OCI-LY1 (cell line): Measurements from ENCODE around the gene RAB34.

Source experiments
- H2AFZ ChIP-seq: fragments of 200-600 bp; sonication (generic), shearing (Covaris generic); 2 replicates; pipeline ENCODE4 v1.6.0; 2014; ENCODE audit warnings: antibody characterized with exemption, mild to moderate bottlenecking, low read length
- H3F3A ChIP-seq: fragments of 200-600 bp; sonication (generic), shearing (Covaris generic); 2 replicates; pipeline ENCODE4 v1.6.0; 2014; ENCODE audit warnings: mild to moderate bottlenecking, antibody characterized with exemption, low read length, moderate library complexity; ENCODE audit not compliant: insufficient read depth
- H3K27ac ChIP-seq: fragments of 200-600 bp; sonication (generic); 2 replicates; pipeline ENCODE4 v1.5.1; 2014; ENCODE audit warnings: low read length, mixed run types, mild to moderate bottlenecking, low read depth; ENCODE audit not compliant: poor library complexity, severe bottlenecking
- H3K27me3 ChIP-seq: fragments of 200-600 bp; sonication (generic); 2 replicates; pipeline ENCODE4 v1.6.0; 2014; ENCODE audit warnings: antibody characterized with exemption, mild to moderate bottlenecking, low read length, moderate library complexity; ENCODE audit not compliant: insufficient read depth
- H3K36me3 ChIP-seq: fragments of 200-600 bp; sonication (generic); 2 replicates; pipeline ENCODE4 v1.6.1; 2014; ENCODE audit warnings: mild to moderate bottlenecking, antibody characterized with exemption, low read length, moderate library complexity, mixed read lengths; ENCODE audit not compliant: insufficient read depth
- H3K4me1 ChIP-seq: fragments of 200-600 bp; sonication (generic); 2 replicates; pipeline ENCODE4 v1.5.1; 2014; ENCODE audit warnings: mild to moderate bottlenecking, low read length, moderate library complexity; ENCODE audit not compliant: insufficient read depth, severe bottlenecking
- H3K4me2 ChIP-seq: fragments of 200-600 bp; sonication (generic), shearing (Covaris generic); 2 replicates; pipeline ENCODE4 v1.6.1; 2014; ENCODE audit warnings: low read length
- H3K4me3 ChIP-seq: fragments of 200-600 bp; sonication (generic); 2 replicates; pipeline ENCODE4 v1.5.1; 2014; ENCODE audit warnings: low read length, low read depth, mild to moderate bottlenecking, mixed read lengths; ENCODE audit not compliant: poor library complexity, severe bottlenecking
- H3K79me2 ChIP-seq: fragments of 200-600 bp; shearing (Covaris generic); 2 replicates; pipeline ENCODE4 v1.6.1; 2016; ENCODE audit warnings: mixed run types, low read length, mixed read lengths; ENCODE audit not compliant: insufficient read depth
- H3K9ac ChIP-seq: fragments of 200-600 bp; sonication (generic), shearing (Covaris generic); 2 replicates; pipeline ENCODE4 v1.6.1; 2014; ENCODE audit warnings: mild to moderate bottlenecking, low read length, mixed read lengths
- H3K9me2 ChIP-seq: fragments of 200-600 bp; sonication (generic), shearing (Covaris generic); 2 replicates; pipeline ENCODE4 v1.6.1; 2014; ENCODE audit warnings: low read depth, mild to moderate bottlenecking, low read length, mixed read lengths
- H3K9me3 ChIP-seq: fragments of 200-600 bp; shearing (Covaris generic); 2 replicates; pipeline ENCODE4 v1.6.1; 2014; ENCODE audit warnings: low read length, mixed read lengths
- H4K20me1 ChIP-seq: fragments of 200-600 bp; sonication (generic), shearing (Covaris generic); 2 replicates; pipeline ENCODE4 v1.6.0; 2016; ENCODE audit warnings: mild to moderate bottlenecking, low read length; ENCODE audit not compliant: insufficient read depth
- EZH2 ChIP-seq: fragments of 200-600 bp; sonication (generic), shearing (Covaris generic); IDR thresholded peaks from 2 replicates; pipeline ENCODE4 v1.8.0; 2017; ENCODE audit warnings: borderline replicate concordance, mixed run types, mild to moderate bottlenecking, antibody characterized with exemption, low read length, moderate library complexity, mixed read lengths
- TF ChIP-seq, protein P1 (sequence below): fragments of 200-600 bp; sonication (generic), shearing (Covaris generic); IDR thresholded peaks from 2 replicates; pipeline ENCODE4 v1.5.1; 2017; ENCODE audit warnings: mild to moderate bottlenecking, antibody characterized with exemption, low read length, moderate library complexity, mixed read lengths

Gene RAB34

DNA sequence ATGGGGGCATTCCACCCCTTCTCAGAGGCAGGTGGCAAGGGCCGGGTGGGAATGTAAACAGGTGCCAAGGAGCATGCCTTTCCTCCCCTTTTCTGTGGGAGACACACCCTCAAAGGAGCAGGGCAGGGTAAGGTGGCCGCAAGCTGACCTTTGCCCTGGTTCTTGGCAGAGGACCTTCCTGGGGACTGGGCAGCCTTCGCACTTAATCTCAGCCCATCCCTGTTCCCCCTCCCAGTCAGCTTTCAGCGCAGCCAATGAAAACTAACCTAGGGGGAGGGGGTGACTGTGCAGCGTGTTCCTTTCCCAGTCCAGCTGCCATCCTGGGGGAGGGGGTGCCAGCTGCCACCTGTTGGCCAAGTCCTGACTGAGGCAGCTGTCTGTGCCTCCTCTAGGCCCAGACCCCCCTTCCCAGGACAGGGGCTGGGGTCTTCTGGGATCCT is 29.0 kb upstream of the RAB34 start:
- H3K4me3 ChIP-seq: peak overlapping the region; percentile 87
- peak overlapping the region; percentile 95; the same call in 1 of the 2 replicates for H3K9ac ChIP-seq
- peak overlapping the region; percentile 85 for H3K27ac ChIP-seq
- no peaks in the 10 kb centered on the region for H4K20me1 ChIP-seq
- no peaks in the 10 kb centered on the region for H3F3A ChIP-seq
- no peak for TF ChIP-seq EZH2
- no peaks in the 10 kb centered on the region for H3K27me3 ChIP-seq
- H3K4me1 ChIP-seq: peaks cover 70% of the 10 kb centered on the region
- no peaks in the 10 kb centered on the region for H3K9me3 ChIP-seq
- H3K79me2 ChIP-seq: peaks cover 9% of the 10 kb centered on the region
- no peak overlapping the region for H2AFZ ChIP-seq
- peaks cover 66% of the 10 kb centered on the region for H3K36me3 ChIP-seq
- no peaks in the 10 kb centered on the region for H3K9me2 ChIP-seq
- H3K4me2 ChIP-seq: peak overlapping the region; percentile 76

DNA sequence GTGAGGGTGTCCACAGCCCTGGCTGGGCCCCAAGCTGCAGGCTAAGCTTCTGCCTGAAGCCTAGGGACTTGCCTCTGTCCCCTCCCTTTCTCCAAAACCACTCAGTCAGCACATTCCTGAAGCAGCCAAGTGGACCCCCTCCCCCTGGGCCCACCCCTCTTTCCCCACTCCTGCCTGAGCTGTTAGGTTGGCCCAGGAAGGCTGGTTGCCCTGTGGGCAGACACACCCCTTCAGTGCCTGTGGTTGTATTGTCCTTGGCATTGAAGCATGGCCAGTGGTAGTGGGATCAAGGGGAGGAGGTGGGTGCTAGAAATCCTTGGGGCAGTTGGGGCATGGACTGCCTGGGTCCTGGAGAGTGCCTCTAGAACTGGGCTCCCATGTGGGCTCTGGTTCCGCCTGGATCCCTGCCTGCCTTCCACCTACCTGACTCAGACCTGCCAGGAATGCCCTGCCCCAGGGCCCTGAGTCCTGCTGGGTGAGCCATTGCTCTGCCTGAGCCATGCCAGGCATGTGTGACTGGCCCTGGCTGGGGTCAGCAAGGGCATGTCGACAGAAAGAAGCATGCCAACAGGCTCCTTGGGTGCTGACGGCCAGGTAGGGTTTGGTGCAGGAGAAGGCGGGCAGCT is 28.2 kb upstream of the RAB34 start:
- H3K79me2 ChIP-seq: peaks cover 9% of the 10 kb centered on the region

DNA sequence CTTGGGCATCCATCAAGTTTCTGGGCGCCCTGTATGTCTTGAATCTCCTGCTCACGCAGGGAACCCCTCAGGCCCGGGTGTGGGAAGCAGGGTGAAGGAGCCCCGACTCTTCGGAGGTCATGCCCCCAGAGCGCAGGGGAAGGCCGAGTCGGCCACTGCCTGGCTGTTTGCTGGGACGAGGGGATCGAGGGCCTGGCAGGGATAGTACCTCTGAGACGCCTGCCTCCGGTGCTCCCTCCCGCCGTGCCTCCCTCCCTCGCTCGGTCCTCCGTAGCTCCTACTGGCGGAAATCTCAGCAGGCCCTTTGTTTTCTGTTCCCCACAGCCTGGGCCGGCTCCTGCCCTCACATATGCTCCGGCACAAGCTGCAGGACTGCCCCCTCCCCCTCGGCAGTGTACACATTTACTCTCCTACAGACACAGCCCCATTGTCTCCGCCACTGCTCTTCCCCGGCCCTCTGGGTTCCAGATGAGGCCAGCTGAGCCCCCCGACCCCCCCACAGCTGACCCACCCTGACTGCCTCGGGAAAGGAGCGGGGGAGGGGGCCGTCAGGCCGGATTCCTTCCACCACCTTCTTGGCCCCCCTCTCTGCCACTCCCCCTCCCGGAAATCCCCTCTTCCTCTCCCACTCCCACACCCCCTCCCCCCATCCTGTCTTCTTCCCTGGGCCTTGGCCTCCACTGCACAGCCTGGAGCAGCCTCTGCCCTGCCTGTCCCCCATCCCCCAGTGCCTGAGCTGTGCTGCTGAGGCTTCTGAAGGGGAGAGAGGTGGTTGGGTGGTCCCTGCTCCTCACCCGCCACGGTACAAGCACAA is 27.5 kb upstream of the RAB34 start:
- H3K4me1 ChIP-seq: peaks cover 77% of the 10 kb centered on the region

More for the DNA sequence above, 28.2 kb upstream of the RAB34 start:
- H3K4me3 ChIP-seq: peak overlapping the region; percentile 87
- H3K4me1 ChIP-seq: peaks cover 77% of the 10 kb centered on the region
- TF ChIP-seq, protein P1, sequence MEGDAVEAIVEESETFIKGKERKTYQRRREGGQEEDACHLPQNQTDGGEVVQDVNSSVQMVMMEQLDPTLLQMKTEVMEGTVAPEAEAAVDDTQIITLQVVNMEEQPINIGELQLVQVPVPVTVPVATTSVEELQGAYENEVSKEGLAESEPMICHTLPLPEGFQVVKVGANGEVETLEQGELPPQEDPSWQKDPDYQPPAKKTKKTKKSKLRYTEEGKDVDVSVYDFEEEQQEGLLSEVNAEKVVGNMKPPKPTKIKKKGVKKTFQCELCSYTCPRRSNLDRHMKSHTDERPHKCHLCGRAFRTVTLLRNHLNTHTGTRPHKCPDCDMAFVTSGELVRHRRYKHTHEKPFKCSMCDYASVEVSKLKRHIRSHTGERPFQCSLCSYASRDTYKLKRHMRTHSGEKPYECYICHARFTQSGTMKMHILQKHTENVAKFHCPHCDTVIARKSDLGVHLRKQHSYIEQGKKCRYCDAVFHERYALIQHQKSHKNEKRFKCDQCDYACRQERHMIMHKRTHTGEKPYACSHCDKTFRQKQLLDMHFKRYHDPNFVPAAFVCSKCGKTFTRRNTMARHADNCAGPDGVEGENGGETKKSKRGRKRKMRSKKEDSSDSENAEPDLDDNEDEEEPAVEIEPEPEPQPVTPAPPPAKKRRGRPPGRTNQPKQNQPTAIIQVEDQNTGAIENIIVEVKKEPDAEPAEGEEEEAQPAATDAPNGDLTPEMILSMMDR: no peak
- TF ChIP-seq EZH2: no peak
- no peaks in the 10 kb centered on the region for H3F3A ChIP-seq
- no peak overlapping the region for H2AFZ ChIP-seq
- H4K20me1 ChIP-seq: no peaks in the 10 kb centered on the region
- H3K36me3 ChIP-seq: peaks cover 62% of the 10 kb centered on the region
- H3K9ac ChIP-seq: peak overlapping the region; percentile 95
- no peaks in the 10 kb centered on the region for H3K27me3 ChIP-seq
- no peaks in the 10 kb centered on the region for H3K9me3 ChIP-seq
- peak overlapping the region; percentile 76 for H3K4me2 ChIP-seq
- H3K27ac ChIP-seq: peak overlapping the region; percentile 85
- H3K9me2 ChIP-seq: no peaks in the 10 kb centered on the region

More for the DNA sequence above, 27.5 kb upstream of the RAB34 start:
- Histone ChIP-seq H3K27me3 (no peaks in the 10 kb centered on the region), H3K36me3 (peaks cover 62% of the 10 kb centered on the region), H3K79me2 (peaks cover 9% of the 10 kb centered on the region), H3K4me2 (peak overlapping the region; percentile 76), H4K20me1 (no peaks in the 10 kb centered on the region), H3K9ac (peak overlapping the region; percentile 95), H3F3A (no peaks in the 10 kb centered on the region), H3K4me3 (peak overlapping the region; percentile 87), H3K9me3 (0 out of 2 replicates have a peak, but pooled peaks cover 6% of the 10 kb centered on the region), H2AFZ (no peak overlapping the region), H3K9me2 (no peaks in the 10 kb centered on the region), H3K27ac (peak overlapping the region; percentile 85)
- TF ChIP-seq EZH2: no peak
- TF ChIP-seq, protein P1: no peak
